ENCODE measurements around the gene YWHAQ. TPM values are rescaled to one million over a fixed set of nuclear protein-coding genes. Genes with fewer than 3 reads are reported as not detected.

The YWHAQ gene
- total and polyA plus RNA-seq, 9 of the 15 experiments (the other 6 are each of a cell fraction or from before 2014, with no cell fraction given), result 63.1 to 359 (median 203) TPM

DNA sequence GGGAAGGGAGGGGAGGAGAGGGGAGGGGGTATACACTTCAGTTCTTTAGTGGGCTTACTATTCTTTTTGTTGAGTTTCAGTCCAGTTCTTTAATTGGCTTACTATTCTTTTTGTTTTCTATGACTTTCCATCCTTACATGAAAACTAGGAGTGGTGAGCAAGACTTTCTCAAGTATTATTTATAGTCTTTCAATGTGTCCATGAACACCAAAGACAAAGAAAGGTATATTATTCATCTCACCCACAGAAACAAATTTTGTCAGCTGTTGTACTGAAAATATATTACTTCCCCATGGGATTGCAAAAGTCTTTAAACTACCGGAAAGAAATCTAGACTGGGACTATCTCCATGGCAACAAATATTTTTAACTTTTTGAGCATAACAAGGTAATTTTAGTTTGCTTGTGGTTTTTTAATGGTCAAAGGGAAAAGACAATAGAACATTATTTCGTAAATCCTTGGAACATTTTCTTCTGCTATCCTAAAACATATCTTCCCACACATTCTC, 92.7 kb downstream of the YWHAQ start:
- intact Hi-C loops (cut with micrococcal nuclease) (no loop called here), in situ Hi-C loops (cut with MboI) (no loop called here)
- H3K4me3 ChIP-seq, result no peak overlapping the region
- no TSS peak for BruUV-seq (replicated peaks)
- 68% methylated on average over 2 of the region's 2 CpGs for WGBS (ENCODE audit: insufficient coverage, low coverage, missing lambda C conversion rate)
- H3K4me1 ChIP-seq (replicated peaks in 1 of 2; ENCODE audit: control insufficient read depth in 2 of 2, insufficient read depth in 2 of 2, low read length in 2 of 2), result no peaks in the 10 kb centered on the region
- H3K36me3 ChIP-seq (ENCODE audit: control insufficient read depth, insufficient read depth, low read length), result peaks cover 45% of the 10 kb centered on the region; the same call in 1 of the 3 replicates
- POLR2A ChIA-PET, result interaction anchor here (1.2 to 2.8 kb wide), 3 partner anchors 11 to 17 kb away, joined by 3 to 10 read pairs (median 9); partner anchors contain the start of gene ADAM17
- H4K20me1 ChIP-seq (replicated peaks; ENCODE audit: control insufficient read depth, insufficient read depth, low read length), result no peaks in the 10 kb centered on the region
- CTCF ChIA-PET (ENCODE audit: low intra/inter-chr PET ratio), result no interaction called here
- ATAC-seq, result no peak
- no peak overlapping the region for H3K9ac ChIP-seq (ENCODE audit: insufficient read depth in 1 of 2, low read depth in 2 of 2, low read length in 2 of 2)
- peaks cover 15% of the 10 kb centered on the region for H3K79me2 ChIP-seq (ENCODE audit: control insufficient read depth, insufficient read depth, low read length)
- H3K4me2 ChIP-seq (ENCODE audit: insufficient read depth, low read length), result no peak overlapping the region
- H3K9me3 ChIP-seq (replicated peaks; ENCODE audit: control insufficient read depth, insufficient read depth, low read depth, low read length), result no peaks in the 10 kb centered on the region
- H3K27me3 ChIP-seq (ENCODE audit: control insufficient read depth in 2 of 2, insufficient read depth in 2 of 2, low read length in 2 of 2), result no peaks in the 10 kb centered on the region
- no peak for DNase-seq (ENCODE audit: extremely low read depth in 1 of 4, low spot score in 3 of 4)
- no peak overlapping the region for H3K27ac ChIP-seq (ENCODE audit: extremely low read depth, low read depth, low read length)
- no peaks in the 10 kb centered on the region for H3K9me1 ChIP-seq (ENCODE audit: control insufficient read depth, insufficient read depth, low read length)
- FAIRE-seq, result no peak
- H2AFZ ChIP-seq (ENCODE audit: low read depth, low read length), result no peak overlapping the region
- no peak for TF ChIP-seq FIP1L1 (IDR thresholded peaks at IDR 0.05; ENCODE audit: low read depth, low read length, poor library complexity, severe bottlenecking)
- no peak for TF ChIP-seq ZEB2 (IDR thresholded peaks at IDR 0.05)
- no peak for TF ChIP-seq PYGO2 (tag; IDR thresholded peaks at IDR 0.05)
- TF ChIP-seq SRSF9 (IDR thresholded peaks at IDR 0.05; ENCODE audit: borderline replicate concordance, low read depth, low read length), result no peak
- TF ChIP-seq BRF1 (IDR thresholded peaks at IDR 0.05; ENCODE audit: borderline replicate concordance, extremely low read depth, insufficient read length), result no peak
- TF ChIP-seq PCBP1 (IDR thresholded peaks at IDR 0.05; ENCODE audit: low read depth, low read length, poor library complexity, severe bottlenecking), result peak; percentile 79
- TF ChIP-seq, protein P1, sequence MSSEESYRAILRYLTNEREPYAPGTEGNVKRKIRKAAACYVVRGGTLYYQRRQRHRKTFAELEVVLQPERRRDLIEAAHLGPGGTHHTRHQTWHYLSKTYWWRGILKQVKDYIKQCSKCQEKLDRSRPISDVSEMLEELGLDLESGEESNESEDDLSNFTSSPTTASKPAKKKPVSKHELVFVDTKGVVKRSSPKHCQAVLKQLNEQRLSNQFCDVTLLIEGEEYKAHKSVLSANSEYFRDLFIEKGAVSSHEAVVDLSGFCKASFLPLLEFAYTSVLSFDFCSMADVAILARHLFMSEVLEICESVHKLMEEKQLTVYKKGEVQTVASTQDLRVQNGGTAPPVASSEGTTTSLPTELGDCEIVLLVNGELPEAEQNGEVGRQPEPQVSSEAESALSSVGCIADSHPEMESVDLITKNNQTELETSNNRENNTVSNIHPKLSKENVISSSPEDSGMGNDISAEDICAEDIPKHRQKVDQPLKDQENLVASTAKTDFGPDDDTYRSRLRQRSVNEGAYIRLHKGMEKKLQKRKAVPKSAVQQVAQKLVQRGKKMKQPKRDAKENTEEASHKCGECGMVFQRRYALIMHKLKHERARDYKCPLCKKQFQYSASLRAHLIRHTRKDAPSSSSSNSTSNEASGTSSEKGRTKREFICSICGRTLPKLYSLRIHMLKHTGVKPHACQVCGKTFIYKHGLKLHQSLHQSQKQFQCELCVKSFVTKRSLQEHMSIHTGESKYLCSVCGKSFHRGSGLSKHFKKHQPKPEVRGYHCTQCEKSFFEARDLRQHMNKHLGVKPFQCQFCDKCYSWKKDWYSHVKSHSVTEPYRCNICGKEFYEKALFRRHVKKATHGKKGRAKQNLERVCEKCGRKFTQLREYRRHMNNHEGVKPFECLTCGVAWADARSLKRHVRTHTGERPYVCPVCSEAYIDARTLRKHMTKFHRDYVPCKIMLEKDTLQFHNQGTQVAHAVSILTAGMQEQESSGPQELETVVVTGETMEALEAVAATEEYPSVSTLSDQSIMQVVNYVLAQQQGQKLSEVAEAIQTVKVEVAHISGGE (CRISPR knock-in tag; IDR thresholded peaks at IDR 0.05), result no peak
- TF ChIP-seq, protein P2, sequence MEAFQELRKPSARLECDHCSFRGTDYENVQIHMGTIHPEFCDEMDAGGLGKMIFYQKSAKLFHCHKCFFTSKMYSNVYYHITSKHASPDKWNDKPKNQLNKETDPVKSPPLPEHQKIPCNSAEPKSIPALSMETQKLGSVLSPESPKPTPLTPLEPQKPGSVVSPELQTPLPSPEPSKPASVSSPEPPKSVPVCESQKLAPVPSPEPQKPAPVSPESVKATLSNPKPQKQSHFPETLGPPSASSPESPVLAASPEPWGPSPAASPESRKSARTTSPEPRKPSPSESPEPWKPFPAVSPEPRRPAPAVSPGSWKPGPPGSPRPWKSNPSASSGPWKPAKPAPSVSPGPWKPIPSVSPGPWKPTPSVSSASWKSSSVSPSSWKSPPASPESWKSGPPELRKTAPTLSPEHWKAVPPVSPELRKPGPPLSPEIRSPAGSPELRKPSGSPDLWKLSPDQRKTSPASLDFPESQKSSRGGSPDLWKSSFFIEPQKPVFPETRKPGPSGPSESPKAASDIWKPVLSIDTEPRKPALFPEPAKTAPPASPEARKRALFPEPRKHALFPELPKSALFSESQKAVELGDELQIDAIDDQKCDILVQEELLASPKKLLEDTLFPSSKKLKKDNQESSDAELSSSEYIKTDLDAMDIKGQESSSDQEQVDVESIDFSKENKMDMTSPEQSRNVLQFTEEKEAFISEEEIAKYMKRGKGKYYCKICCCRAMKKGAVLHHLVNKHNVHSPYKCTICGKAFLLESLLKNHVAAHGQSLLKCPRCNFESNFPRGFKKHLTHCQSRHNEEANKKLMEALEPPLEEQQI (IDR thresholded peaks at IDR 0.05), result no peak
- TF ChIP-seq ZNF408 (CRISPR knock-in tag; IDR thresholded peaks at IDR 0.05; ENCODE audit: low read depth), result no peak
- TF ChIP-seq STAT5A (IDR thresholded peaks at IDR 0.05; ENCODE audit: borderline replicate concordance, low read length), result no peak
- TF ChIP-seq PRPF4 (IDR thresholded peaks at IDR 0.05; ENCODE audit: insufficient read depth, low read depth, low read length, poor library complexity, severe bottlenecking), result no peak
- peak; percentile 66 for TF ChIP-seq RFX1 (IDR thresholded peaks at IDR 0.05)
- peak; percentile 19; the same call in 1 of the 2 replicates for TF ChIP-seq CEBPB (tag; IDR thresholded peaks at IDR 0.05)
- no peak for TF ChIP-seq ARID2 (IDR thresholded peaks at IDR 0.05)
- TF ChIP-seq SRF (CRISPR knock-in tag; IDR thresholded peaks at IDR 0.05), result no peak
- no peak for TF ChIP-seq ZNF253 (CRISPR knock-in tag; conservative IDR thresholded peaks at IDR 0.05)
- TF ChIP-seq HNRNPK (IDR thresholded peaks at IDR 0.05; ENCODE audit: low read depth, low read length, poor library complexity, severe bottlenecking), result peak; percentile 81

Data from K562 (cell line).